ENCODE results near the gene TNC.

DNA sequence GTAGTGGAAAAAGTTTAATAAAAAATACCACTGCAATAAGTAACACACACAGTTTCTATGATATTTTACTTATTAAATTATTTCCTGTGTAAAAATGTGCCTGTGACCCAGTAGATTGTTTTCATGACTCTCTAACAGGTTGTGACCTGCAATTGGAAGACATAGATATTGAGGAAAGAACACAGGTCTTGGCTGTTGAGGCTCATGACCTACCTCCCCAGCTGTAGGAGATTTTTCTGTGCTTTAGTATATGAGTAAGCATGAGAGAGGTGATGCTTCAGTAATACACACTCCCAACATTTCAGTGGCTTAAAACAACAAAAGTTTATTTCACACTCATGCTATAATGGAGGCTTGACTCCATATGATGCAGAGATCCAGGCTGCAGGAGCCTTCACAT is 47.3 kb upstream of the TNC start:
- no peak for TF ChIP-seq POLR2AphosphoS5 (IDR thresholded peaks at IDR 0.05; ENCODE audit: low read depth, low read length)
- TF ChIP-seq POLR2A (IDR thresholded peaks at IDR 0.05; ENCODE audit: low read depth, low read length): no peak
- TF ChIP-seq TAF1 (IDR thresholded peaks at IDR 0.05; ENCODE audit: low read depth, low read length): no peak
